IMR-90 (cell line): Measurements from ENCODE around the gene COL25A1. TPM values are rescaled to one million over a fixed set of nuclear protein-coding genes. Genes with fewer than 3 reads are reported as not detected.

ENCODE experiments used
- ATAC-seq: fragments of 200-7000 bp; cut with Tn5 transposase; 2 replicates; pipeline ENCODE4 v1.9.1; 2020; ENCODE audit warnings: low read depth, mild to moderate bottlenecking, moderate library complexity
- BruUV-seq: library from RNA; stranded (reverse); fragments of 400-500 nt; replicated peaks from 2 replicates; lab custom pipeline; 2021; lab: Mats Ljungman, UMichigan
- CTCF ChIA-PET: fragments of 300-600 bp; formaldehyde crosslinking; extraction: SDS; loops from one replicate; lab custom pipeline; 2021; ENCODE audit warnings: antibody characterized with exemption; lab: Yijun Ruan, JAX
- POLR2A ChIA-PET: fragments of 300-600 bp; sonication (Branson Sonifier 250); formaldehyde crosslinking; loops from one replicate; lab custom pipeline; 2022; ENCODE audit warnings: antibody characterized with exemption; ENCODE audit not compliant: unreplicated experiment; lab: Charles Lee
- DNase-seq: peaks from one replicate; pipeline ENCODE4 v3.0.0; 2013
- H2AFZ ChIP-seq: replicated peaks from 2 replicates; pipeline ENCODE3; 2013; ENCODE audit warnings: low read length, mild to moderate bottlenecking; ENCODE audit not compliant: poor library complexity
- H2AK5ac ChIP-seq: 2 replicates; pipeline ENCODE4 v1.6.1; 2013; ENCODE audit warnings: low read depth, low read length, inconsistent platforms
- H2AK9ac ChIP-seq: replicated peaks from 2 replicates; pipeline ENCODE3; 2013; ENCODE audit warnings: mild to moderate bottlenecking, low read depth, low read length, moderate library complexity; ENCODE audit not compliant: poor library complexity
- H2BK120ac ChIP-seq: 2 replicates; pipeline ENCODE4 v1.6.1; 2013; ENCODE audit warnings: low read depth, low read length, inconsistent platforms
- H2BK15ac ChIP-seq: 3 replicates; pipeline ENCODE4 v1.6.1; 2013; ENCODE audit warnings: low read depth, low read length, inconsistent platforms
- H2BK20ac ChIP-seq: 2 replicates; pipeline ENCODE4 v1.6.1; 2013; ENCODE audit warnings: low read depth, mild to moderate bottlenecking, inconsistent platforms, low read length, moderate library complexity
- H2BK5ac ChIP-seq: 2 replicates; pipeline ENCODE4 v1.6.1; 2013; ENCODE audit warnings: mild to moderate bottlenecking, low read depth, low read length, inconsistent platforms; ENCODE audit not compliant: poor library complexity, severe bottlenecking
- H3K14ac ChIP-seq: replicated peaks from 2 replicates; pipeline ENCODE4 v1.6.1; 2013; ENCODE audit warnings: low read depth, low read length, inconsistent platforms
- H3K18ac ChIP-seq: 2 replicates; pipeline ENCODE4 v1.6.1; 2013; ENCODE audit warnings: low read depth, low read length, control low read depth
- H3K23ac ChIP-seq: 2 replicates; pipeline ENCODE4 v1.6.1; 2013; ENCODE audit warnings: low read depth, low read length, inconsistent platforms
- H3K27ac ChIP-seq: 2 replicates; pipeline ENCODE4 v1.5.1; 2013; ENCODE audit warnings: mild to moderate bottlenecking, control low read depth, low read length; ENCODE audit not compliant: insufficient read depth
- H3K27me3 ChIP-seq: 2 replicates; pipeline ENCODE4 v1.6.1; 2013; ENCODE audit warnings: low read length; ENCODE audit not compliant: control insufficient read depth, insufficient read depth
- H3K36me3 ChIP-seq: 2 replicates; pipeline ENCODE4 v1.6.1; 2013; ENCODE audit warnings: low read length, mixed read lengths; ENCODE audit not compliant: control insufficient read depth, insufficient read depth
- H3K4ac ChIP-seq: 2 replicates; pipeline ENCODE4 v1.6.1; 2013; ENCODE audit warnings: low read depth, low read length, inconsistent platforms
- H3K4me1 ChIP-seq: 2 replicates; pipeline ENCODE4 v1.6.1; 2013; ENCODE audit warnings: low read length, mixed read lengths; ENCODE audit not compliant: control insufficient read depth, insufficient read depth
- H3K4me2 ChIP-seq: 2 replicates; pipeline ENCODE4 v1.6.1; 2013; ENCODE audit warnings: low read depth, mild to moderate bottlenecking, control low read depth, low read length, moderate library complexity
- H3K4me3 ChIP-seq: 2 replicates; pipeline ENCODE4 v1.5.1; 2013; ENCODE audit warnings: low read depth, mild to moderate bottlenecking, control low read depth, low read length, moderate library complexity; ENCODE audit not compliant: insufficient read depth
- H3K56ac ChIP-seq: 2 replicates; pipeline ENCODE4 v1.6.1; 2013; ENCODE audit warnings: low read length, inconsistent platforms; ENCODE audit not compliant: insufficient read depth; ENCODE audit errors: extremely low read depth
- H3K79me1 ChIP-seq, 2 experiments: 2 replicates each; pipeline ENCODE4 v1.6.1; 2013; ENCODE audit warnings: low read length in 2 of 2, inconsistent platforms in 1 of 2, low read depth in 1 of 2
- H3K9ac ChIP-seq: 2 replicates; pipeline ENCODE4 v1.6.1; 2013; ENCODE audit warnings: low read depth, low read length, control low read depth
- H3K9me1 ChIP-seq: 2 replicates; pipeline ENCODE4 v1.6.1; 2013; ENCODE audit warnings: low read length, inconsistent platforms; ENCODE audit not compliant: insufficient read depth
- H3K9me3 ChIP-seq: 2 replicates; pipeline ENCODE4 v1.6.1; 2013; ENCODE audit warnings: low read length; ENCODE audit not compliant: control insufficient read depth, insufficient read depth
- H4K20me1 ChIP-seq: 2 replicates; pipeline ENCODE4 v1.6.1; 2013; ENCODE audit warnings: low read length, inconsistent platforms; ENCODE audit not compliant: insufficient read depth
- H4K5ac ChIP-seq: 2 replicates; pipeline ENCODE4 v1.6.1; 2013; ENCODE audit warnings: mild to moderate bottlenecking, low read depth, low read length, control low read depth
- H4K8ac ChIP-seq, 2 experiments: 2 replicates each; pipeline ENCODE4 v1.6.1; 2013; ENCODE audit warnings: low read depth in 2 of 2, low read length in 2 of 2, control low read depth in 1 of 2, inconsistent platforms in 1 of 2
- H4K91ac ChIP-seq: 2 replicates; pipeline ENCODE4 v1.6.1; 2013; ENCODE audit warnings: low read depth, low read length, inconsistent platforms; ENCODE audit not compliant: insufficient read depth
- BHLHE40 ChIP-seq: fragments of 150-350 bp; IDR thresholded peaks from 2 replicates; pipeline ENCODE4 v1.6.1; 2016; ENCODE audit warnings: mild to moderate bottlenecking, low read depth, low read length
- CEBPB ChIP-seq: IDR thresholded peaks from 2 replicates; pipeline ENCODE4 v1.6.1; 2012; ENCODE audit warnings: low read depth, low read length, improper control_type of control experiment
- CHD1 ChIP-seq: IDR thresholded peaks from 2 replicates; pipeline ENCODE4 v1.6.1; 2012; ENCODE audit warnings: low read depth, low read length, improper control_type of control experiment
- CTCF ChIP-seq: conservative IDR thresholded peaks from 2 replicates; pipeline ENCODE4 v1.5.1; 2012; ENCODE audit warnings: mild to moderate bottlenecking, low read depth, low read length, improper control_type of control experiment
- ELK1 ChIP-seq: fragments of 150-350 bp; IDR thresholded peaks from 2 replicates; pipeline ENCODE4 v1.6.1; 2016; ENCODE audit warnings: low read depth, mild to moderate bottlenecking, low read length, moderate library complexity, borderline replicate concordance
- FOS ChIP-seq: fragments of 150-350 bp; IDR thresholded peaks from 2 replicates; pipeline ENCODE4 v1.6.1; 2016; ENCODE audit warnings: low read depth, low read length
- MAFK ChIP-seq: IDR thresholded peaks from 2 replicates; pipeline ENCODE4 v1.6.1; 2012; ENCODE audit warnings: low read depth, low read length, improper control_type of control experiment
- MAZ ChIP-seq: IDR thresholded peaks from 2 replicates; pipeline ENCODE4 v1.6.1; 2012; ENCODE audit warnings: low read depth, mild to moderate bottlenecking, low read length, improper control_type of control experiment, moderate library complexity, borderline replicate concordance
- NFE2L2 ChIP-seq: fragments of 150-350 bp; IDR thresholded peaks from 2 replicates; pipeline ENCODE4 v1.6.1; 2016; ENCODE audit warnings: low read depth, mild to moderate bottlenecking, low read length
- POLR2A ChIP-seq: IDR thresholded peaks from 2 replicates; pipeline ENCODE4 v1.6.1; 2012; ENCODE audit warnings: mild to moderate bottlenecking, low read depth, low read length
- RAD21 ChIP-seq: IDR thresholded peaks from 2 replicates; pipeline ENCODE4 v1.6.1; 2012; ENCODE audit warnings: low read length, improper control_type of control experiment
- RFX5 ChIP-seq: IDR thresholded peaks from 2 replicates; pipeline ENCODE4 v1.8.0; 2012; ENCODE audit warnings: low read depth, mild to moderate bottlenecking, low read length, moderate library complexity
- SMC3 ChIP-seq: fragments of 150-350 bp; IDR thresholded peaks from 2 replicates; pipeline ENCODE4 v1.6.1; 2016; ENCODE audit warnings: low read depth, mild to moderate bottlenecking, antibody characterized with exemption, low read length, moderate library complexity
- USF2 ChIP-seq: fragments of 150-350 bp; IDR thresholded peaks from 2 replicates; pipeline ENCODE4 v1.6.1; 2017; ENCODE audit warnings: mild to moderate bottlenecking, antibody characterized with exemption, low read length, low read depth
- WGBS, 2 experiments: methylation state at CpG; one replicate each; pipeline versions ENCODE4 v1.1.5 to v1.1.7; 2013; ENCODE audit warnings: missing lambda C conversion rate in 2 of 2; ENCODE audit not compliant: insufficient read length in 1 of 2; ENCODE audit errors: extremely low coverage in 2 of 2; 5-methylcytosine and 5-hydroxymethylcytosine counted together
- dilution Hi-C: fragments of 300-500 bp; cut with HindIII; formaldehyde crosslinking; loops from one replicate; pipeline ENCODE4 v1.14.3; 2018; ENCODE audit warnings: low sequenced_read_pairs; ENCODE audit not compliant: unreplicated experiment
- in situ Hi-C: fragments of 300-500 bp; cut with MboI; formaldehyde crosslinking; loops from 3 replicates; pipeline ENCODE4 v1.14.3; 2019; ENCODE audit warnings: low sequenced_read_pairs, inconsistent platforms, mixed read lengths
- intact Hi-C: fragments of 100-400 bp; cut with micrococcal nuclease; formaldehyde crosslinking; loops from 2 replicates; pipeline ENCODE4 v1.10.0; 2022
- polyA plus RNA-seq, 3 experiments: library from polyadenylated mRNA; depleted of rRNA; stranded (reverse); fragments of >200 nt; gene quantifications; 2 replicates each; pipeline ENCODE4 v1.2.3, GENCODE V29; 2012; ENCODE audit warnings: low replicate concordance in 1 of 3
- total RNA-seq: library from RNA; depleted of rRNA; stranded (reverse); fragments of >200 nt; gene quantifications from 2 replicates; pipeline ENCODE4 v1.2.3, GENCODE V29; 2012

Gene COL25A1
- total and polyA plus RNA-seq, 2 of the 4 experiments (the other 2 are of a cell fraction), result under 0.01 to 0.05 TPM

GRCh38 chr4:108887034-108887433 is 415.4 kb downstream of the COL25A1 start:
- peak overlapping the region; percentile 33; the same call in 1 of the 2 replicates for H3K18ac ChIP-seq
- peak overlapping the region; percentile 1; the same call in 1 of the 2 replicates for H3K23ac ChIP-seq
- no TSS peak for BruUV-seq
- no peak overlapping the region for H2AK9ac ChIP-seq
- H3K4me3 ChIP-seq, result no peak overlapping the region
- no peak overlapping the region for H3K27ac ChIP-seq
- peak overlapping the region; percentile 18 to 63; a peak in 3 of 4 replicates for H4K8ac ChIP-seq
- peak overlapping the region; percentile 63 for H2BK15ac ChIP-seq
- peak overlapping the region; percentile 52 for H2BK5ac ChIP-seq
- intact Hi-C loops, result loop anchor here (2.0 kb wide), 1 partner anchor 36 kb away; no protein-coding TSS in a partner anchor
- DNase-seq (no peak), ATAC-seq (no peak)
- 100% methylated on average over 1 of the region's 5 CpGs for WGBS, 2 experiments
- dilution Hi-C loops, result no loop called here
- no peak overlapping the region for H3K4me2 ChIP-seq
- 0 out of 2 replicates have a peak overlapping the region, but pooled peaks have one; percentile 8 for H3K14ac ChIP-seq
- H3K27me3 ChIP-seq, result no peaks in the 10 kb centered on the region
- H2AFZ ChIP-seq, result no peak overlapping the region
- H3K4me1 ChIP-seq, result peaks cover 6% of the 10 kb centered on the region; the same call in 1 of the 2 replicates
- CTCF ChIA-PET, result no interaction called here
- no peaks in the 10 kb centered on the region for H3K79me1 ChIP-seq
- no peak for TF ChIP-seq MAZ
- no peak for TF ChIP-seq BHLHE40
- no peak for TF ChIP-seq FOS
- no peak for TF ChIP-seq SMC3
- no peak for TF ChIP-seq NFE2L2
- TF ChIP-seq POLR2A, result no peak
- no peak for TF ChIP-seq RFX5
- no peak for TF ChIP-seq MAFK
- TF ChIP-seq RAD21, result no peak
- no peak for TF ChIP-seq CEBPB
- TF ChIP-seq ELK1, result no peak
- no peak for TF ChIP-seq CTCF
- no peak for TF ChIP-seq CHD1
- TF ChIP-seq USF2, result no peak
- no peaks in the 10 kb centered on the region for H4K20me1 ChIP-seq
- no peak overlapping the region for H3K56ac ChIP-seq
- H3K4ac ChIP-seq, result peak overlapping the region; percentile 61
- H3K9me1 ChIP-seq, result peaks cover 3% of the 10 kb centered on the region
- H2AK5ac ChIP-seq, result no peak overlapping the region
- H4K5ac ChIP-seq, result peak overlapping the region; percentile 25; the same call in 1 of the 2 replicates
- POLR2A ChIA-PET, result no interaction called here
- no peak overlapping the region for H3K9ac ChIP-seq
- peak overlapping the region; percentile 11 for H2BK20ac ChIP-seq
- no peaks in the 10 kb centered on the region for H3K9me3 ChIP-seq
- H3K36me3 ChIP-seq, result no peaks in the 10 kb centered on the region
- in situ Hi-C loops, result no loop called here
- peak overlapping the region; percentile 76 for H2BK120ac ChIP-seq
- peak overlapping the region; percentile 36; the same call in 1 of the 2 replicates for H4K91ac ChIP-seq
